PFSK-1 (cell line): ENCODE measurements around the gene SEMA3D.

Experiments used
- FOXP2 ChIP-seq: optimal IDR thresholded peaks from 2 replicates; pipeline ENCODE3; 2011; ENCODE audit warnings: borderline replicate concordance, control low read depth, inconsistent platforms; ENCODE audit not compliant: insufficient read depth; ENCODE audit errors: extremely low read length, extremely low read depth
- POLR2AphosphoS5 ChIP-seq: IDR thresholded peaks from 2 replicates; pipeline ENCODE4 v1.6.1; 2012; ENCODE audit warnings: low read depth, mild to moderate bottlenecking, control low read depth, low read length, moderate library complexity
- REST ChIP-seq, 2 experiments: IDR thresholded peaks; 2 replicates each; pipeline versions ENCODE4 v1.6.1 to v1.8.0; 2011 to 2012; ENCODE audit warnings: low read depth in 2 of 2, low read length in 2 of 2, control low read depth in 1 of 2, inconsistent platforms in 1 of 2, mild to moderate bottlenecking in 1 of 2, moderate library complexity in 1 of 2; ENCODE audit not compliant: insufficient read depth in 1 of 2
- SIN3A ChIP-seq: IDR thresholded peaks from 2 replicates; pipeline ENCODE4 v1.6.1; 2012; ENCODE audit warnings: mild to moderate bottlenecking, low read length, moderate library complexity, borderline replicate concordance; ENCODE audit not compliant: insufficient read depth
- TAF1 ChIP-seq: IDR thresholded peaks from 2 replicates; pipeline ENCODE4 v1.6.1; 2012; ENCODE audit warnings: low read length, control low read depth, borderline replicate concordance; ENCODE audit not compliant: insufficient read depth

Gene SEMA3D

DNA sequence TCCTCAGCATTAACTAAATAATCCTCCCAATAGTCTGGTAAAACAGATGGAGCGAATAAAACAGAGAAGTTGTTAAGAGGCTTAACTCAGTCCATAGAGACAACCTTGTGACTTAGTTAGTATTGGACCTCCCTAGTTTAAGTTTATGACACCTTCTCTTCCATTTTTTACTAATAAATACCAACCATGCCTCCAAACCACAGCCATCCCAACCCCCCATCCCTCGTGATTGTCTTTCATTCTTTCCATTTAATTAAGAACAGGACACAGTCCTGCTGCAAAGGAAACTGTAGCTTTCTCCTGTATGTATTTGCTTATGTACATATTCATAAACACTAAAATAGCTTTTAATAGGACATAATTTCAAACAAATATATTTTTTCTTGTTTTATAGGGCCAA lies 238.2 kb downstream of the SEMA3D start:
- no peak for TF ChIP-seq SIN3A
- TF ChIP-seq REST (IDR thresholded peaks at IDR 0.05; ENCODE audit: insufficient read depth in 1 of 2, low read depth in 2 of 2, low read length in 2 of 2): no peak
- TF ChIP-seq FOXP2: no peak
- TF ChIP-seq TAF1: no peak
- no peak for TF ChIP-seq POLR2AphosphoS5

DNA sequence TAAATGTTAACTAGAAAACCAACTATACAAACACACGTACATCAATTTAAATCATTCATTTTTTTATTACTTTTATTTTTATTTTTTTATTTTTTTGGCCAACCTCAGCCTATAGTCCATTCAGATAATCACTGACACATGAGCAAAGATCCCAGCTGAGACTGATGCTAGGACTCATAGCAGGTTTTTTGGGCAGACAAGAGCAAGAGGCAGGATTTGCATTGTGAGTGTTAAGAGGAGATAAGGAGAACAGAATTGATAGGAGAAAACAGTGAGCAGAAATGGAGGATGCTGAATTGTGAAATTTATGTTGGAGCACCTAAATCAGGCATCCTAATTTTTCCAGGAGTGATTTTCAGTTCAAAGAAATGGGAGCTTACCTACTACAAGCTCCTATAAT lies 240.3 kb downstream of the SEMA3D start:
- TF ChIP-seq SIN3A (no peak), FOXP2 (no peak), REST (IDR thresholded peaks at IDR 0.05; ENCODE audit: insufficient read depth in 1 of 2, low read depth in 2 of 2, low read length in 2 of 2) (no peak)
